Uterus (tissue), 4 donors: Measurements from ENCODE around the gene PFKFB3. TPM values are rescaled to one million over a fixed set of nuclear protein-coding genes. Genes with fewer than 3 reads are reported as not detected.

Experiments used
- DNase-seq, 2 donors: peaks; one replicate each; pipeline ENCODE4 v3.0.0-alpha.2; 2019 to 2020
- H3K27ac ChIP-seq, 2 donors: fragments of 200-600 bp; sonication (generic); 1 replicate in 1 of 2; 2 replicates in 1 of 2; pipeline ENCODE4 v1.5.1; 2016 to 2018
- H3K27me3 ChIP-seq, 2 donors: fragments of 200-600 bp; sonication (generic); one replicate each; pipeline ENCODE4 v1.5.1; 2018 to 2019; ENCODE audit warnings: control low read depth in 1 of 2
- H3K36me3 ChIP-seq, 2 donors: fragments of 200-600 bp; sonication (generic); one replicate each; pipeline ENCODE4 v1.5.1; 2019; ENCODE audit warnings: control low read depth in 1 of 2
- H3K4me1 ChIP-seq, 2 donors: fragments of 200-600 bp; sonication (generic); one replicate each; pipeline ENCODE4 v1.5.1; 2018 to 2019; ENCODE audit warnings: control low read depth in 1 of 2
- H3K4me3 ChIP-seq, 2 donors: fragments of 200-600 bp; sonication (generic); 1 replicate in 1 of 2; 2 replicates in 1 of 2; pipeline ENCODE4 v1.5.1; 2018 to 2019; ENCODE audit warnings: mild to moderate bottlenecking in 1 of 2
- H3K9me3 ChIP-seq, 2 donors: fragments of 200-600 bp; sonication (generic); one replicate each; pipeline ENCODE4 v1.5.1; 2019; ENCODE audit warnings: control low read depth in 1 of 2
- CTCF ChIP-seq, 4 experiments: fragments of 200-600 bp in 2 of 4; fragments of 450-650 bp in 2 of 4; sonication (generic) in 2 of 4; IDR thresholded peaks; one replicate each; pipeline ENCODE4 v1.5.1; 2016 to 2019; ENCODE audit warnings: antibody characterized with exemption in 4 of 4, mild to moderate bottlenecking in 2 of 4, moderate library complexity in 1 of 4
- POLR2A ChIP-seq, 2 donors: fragments of 450-650 bp; IDR thresholded peaks; one replicate each; pipeline ENCODE4 v1.6.1; 2016; ENCODE audit warnings: antibody characterized with exemption in 2 of 2, mild to moderate bottlenecking in 1 of 2, moderate library complexity in 1 of 2
- intact Hi-C: fragments of 100-400 bp; cut with DNase I; formaldehyde crosslinking; loops from one replicate; pipeline ENCODE4 v1.15.1; 2023; ENCODE audit warnings: low total_unique reads
- total RNA-seq, 4 donors: library from RNA; depleted of rRNA in 3 of 4; stranded (reverse); fragments of >200 nt in 3 of 4; gene quantifications; one replicate each; pipeline versions ENCODE4 v1.1.0 to v1.2.4, GENCODE V29; 2014 to 2023
- donor health status: DM: yes; HTN: yes; CAD: no.

Gene PFKFB3
- total RNA-seq, 4 donors from 2014 or later, result 7.4 to 54.5 (median 14.7) TPM

GRCh38 chr10:6299234-6299633 lies 96.5 kb downstream of the PFKFB3 start:
- no peaks in the 10 kb centered on the region for H3K27me3 ChIP-seq
- intact Hi-C loops, result no loop called here
- no peak overlapping the region for H3K4me3 ChIP-seq
- H3K4me1 ChIP-seq, result no peaks in the 10 kb centered on the region
- no peak overlapping the region for H3K27ac ChIP-seq
- TF ChIP-seq CTCF (IDR thresholded peaks at IDR 0.05) (no peak), POLR2A (IDR thresholded peaks at IDR 0.05) (no peak)
- DNase-seq, result no peak
- no peaks in the 10 kb centered on the region for H3K36me3 ChIP-seq
- no peaks in the 10 kb centered on the region for H3K9me3 ChIP-seq

- TF ChIP-seq CTCF (IDR thresholded peaks at IDR 0.05), result no peak
- no peak for TF ChIP-seq POLR2A (IDR thresholded peaks at IDR 0.05)
- H3K36me3 ChIP-seq, result no peaks in the 10 kb centered on the region
- no peaks in the 10 kb centered on the region for H3K9me3 ChIP-seq
- H3K27me3 ChIP-seq, result no peaks in the 10 kb centered on the region
- intact Hi-C loops, result no loop called here
- H3K4me3 ChIP-seq, result no peak overlapping the region
- no peak for DNase-seq
- no peak overlapping the region for H3K27ac ChIP-seq
- no peaks in the 10 kb centered on the region for H3K4me1 ChIP-seq
Observed at GRCh38 chr10:6299743-6300105, 97.0 kb downstream of the PFKFB3 start.

GRCh38 chr10:6300106-6300783 lies 97.5 kb downstream of the PFKFB3 start:
- H3K4me3 ChIP-seq, result no peak overlapping the region
- H3K9me3 ChIP-seq, result no peaks in the 10 kb centered on the region
- intact Hi-C loops, result no loop called here
- H3K27me3 ChIP-seq, result no peaks in the 10 kb centered on the region
- TF ChIP-seq POLR2A (IDR thresholded peaks at IDR 0.05), result no peak
- no peak for TF ChIP-seq CTCF (IDR thresholded peaks at IDR 0.05)
- DNase-seq, result no peak
- no peak overlapping the region for H3K27ac ChIP-seq
- no peaks in the 10 kb centered on the region for H3K36me3 ChIP-seq
- H3K4me1 ChIP-seq, result no peaks in the 10 kb centered on the region

GRCh38 chr10:6300784-6301460 lies 98.2 kb downstream of the PFKFB3 start:
- DNase-seq, result no peak
- Histone ChIP-seq H3K4me3 (no peak overlapping the region), H3K9me3 (no peaks in the 10 kb centered on the region), H3K36me3 (no peaks in the 10 kb centered on the region), H3K27me3 (no peaks in the 10 kb centered on the region), H3K4me1 (no peaks in the 10 kb centered on the region), H3K27ac (no peak overlapping the region)
- intact Hi-C loops, result no loop called here
- TF ChIP-seq POLR2A (IDR thresholded peaks at IDR 0.05) (no peak), CTCF (IDR thresholded peaks at IDR 0.05) (no peak)

- no peak for DNase-seq
- H3K9me3 ChIP-seq, result no peaks in the 10 kb centered on the region
- TF ChIP-seq CTCF (IDR thresholded peaks at IDR 0.05) (no peak), POLR2A (IDR thresholded peaks at IDR 0.05) (no peak)
- H3K27me3 ChIP-seq, result no peaks in the 10 kb centered on the region
- H3K36me3 ChIP-seq, result no peaks in the 10 kb centered on the region
- no peak overlapping the region for H3K27ac ChIP-seq
- H3K4me3 ChIP-seq, result no peak overlapping the region
- no peaks in the 10 kb centered on the region for H3K4me1 ChIP-seq
- intact Hi-C loops, result no loop called here
Observed at GRCh38 chr10:6301488-6302075, 98.8 kb downstream of the PFKFB3 start.
